ENCODE results near the gene TAS2R60.

- TF ChIP-seq CTCF (IDR thresholded peaks at IDR 0.05), result no peak
- TF ChIP-seq POLR2A (IDR thresholded peaks at IDR 0.05), result no peak
These were observed 48.8 kb downstream of the TAS2R60 start for GRCh38 chr7:143492043-143492471.

Data from lower leg skin (tissue), 3 donors.